GM12874 (cell line): ENCODE measurements around the gene POLD4.

Source experiments
- CTCF ChIP-seq: IDR thresholded peaks from 2 replicates; pipeline ENCODE4 v1.5.1; 2011; ENCODE audit warnings: low read depth, mild to moderate bottlenecking, control low read depth, low read length, moderate library complexity; ENCODE audit not compliant: insufficient read depth

The POLD4 gene

GRCh38 chr11:67374571-67375281 is 21.4 kb upstream of the POLD4 start:
- no peak for TF ChIP-seq CTCF

- TF ChIP-seq CTCF = peak; percentile 68
Measured at GRCh38 chr11:67373648-67374570, 20.6 kb upstream of the POLD4 start.

- no peak for TF ChIP-seq CTCF
Measured at GRCh38 chr11:67372993-67373647, 19.8 kb upstream of the POLD4 start, which contains the start of gene CLCF1. Gene CLCF1 (minus strand): TSS chr11:67373598. CDS start chr11:67373539, 59 bp downstream.

GRCh38 chr11:67372321-67372992 is 19.1 kb upstream of the POLD4 start:
- no peak for TF ChIP-seq CTCF

GRCh38 chr11:67371911-67372320 is 18.6 kb upstream of the POLD4 start:
- TF ChIP-seq CTCF = no peak

GRCh38 chr11:67371189-67371910 is 18.0 kb upstream of the POLD4 start:
- TF ChIP-seq CTCF = peak; percentile 64
